ENCODE data around the gene NPSR1. TPM values are rescaled to one million over a fixed set of nuclear protein-coding genes. Genes with fewer than 3 reads are reported as not detected.
"Not testable (repeated sequence)": the region's sequence is repeated elsewhere in the genome, so short reads cannot be mapped to it uniquely, and the experiment has no call there.

NPSR1 gene
- total and polyA plus RNA-seq, 7 donors = 0.51 TPM; not detected in 6

DNA sequence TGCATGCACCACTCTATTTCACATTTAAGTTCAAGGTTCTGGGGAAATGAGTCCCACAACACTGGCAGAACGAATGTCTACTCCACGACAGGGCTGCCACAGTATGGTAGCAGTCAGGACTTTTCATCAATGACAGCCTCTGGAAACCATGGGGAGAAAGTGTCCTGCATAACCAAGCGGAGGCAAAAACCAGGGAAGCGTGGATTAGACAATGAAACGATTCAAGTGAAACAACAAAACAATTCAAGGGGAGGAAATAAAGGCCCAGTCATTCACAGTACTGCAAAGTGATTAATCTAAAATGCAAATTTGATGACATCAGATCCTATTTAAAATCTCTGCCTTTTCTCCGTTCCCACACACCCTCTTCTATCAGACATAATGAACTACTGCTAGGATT, 211.0 kb downstream of the NPSR1 start:
- Histone ChIP-seq H3K36me3 (no peaks in the 10 kb centered on the region), H3K27me3 (no peaks in the 10 kb centered on the region), H3K4me3 (no peak overlapping the region), H3K27ac (no peak overlapping the region), H3K4me1 (no peaks in the 10 kb centered on the region), H3K9me3 (peaks cover 0 to 4% (median 0%) of the 10 kb centered on the region in 4 donors)
- intact Hi-C loops (cut with DNase I) = no loop called here
- TF ChIP-seq POLR2AphosphoS5 (IDR thresholded peaks at IDR 0.05) = no peak
- TF ChIP-seq POLR2A (IDR thresholded peaks at IDR 0.05) = no peak
- TF ChIP-seq, protein P1, sequence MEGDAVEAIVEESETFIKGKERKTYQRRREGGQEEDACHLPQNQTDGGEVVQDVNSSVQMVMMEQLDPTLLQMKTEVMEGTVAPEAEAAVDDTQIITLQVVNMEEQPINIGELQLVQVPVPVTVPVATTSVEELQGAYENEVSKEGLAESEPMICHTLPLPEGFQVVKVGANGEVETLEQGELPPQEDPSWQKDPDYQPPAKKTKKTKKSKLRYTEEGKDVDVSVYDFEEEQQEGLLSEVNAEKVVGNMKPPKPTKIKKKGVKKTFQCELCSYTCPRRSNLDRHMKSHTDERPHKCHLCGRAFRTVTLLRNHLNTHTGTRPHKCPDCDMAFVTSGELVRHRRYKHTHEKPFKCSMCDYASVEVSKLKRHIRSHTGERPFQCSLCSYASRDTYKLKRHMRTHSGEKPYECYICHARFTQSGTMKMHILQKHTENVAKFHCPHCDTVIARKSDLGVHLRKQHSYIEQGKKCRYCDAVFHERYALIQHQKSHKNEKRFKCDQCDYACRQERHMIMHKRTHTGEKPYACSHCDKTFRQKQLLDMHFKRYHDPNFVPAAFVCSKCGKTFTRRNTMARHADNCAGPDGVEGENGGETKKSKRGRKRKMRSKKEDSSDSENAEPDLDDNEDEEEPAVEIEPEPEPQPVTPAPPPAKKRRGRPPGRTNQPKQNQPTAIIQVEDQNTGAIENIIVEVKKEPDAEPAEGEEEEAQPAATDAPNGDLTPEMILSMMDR (IDR thresholded peaks at IDR 0.05) = no peak
- TF ChIP-seq EP300 (IDR thresholded peaks at IDR 0.05) = no peak
- 84 to 88% methylated on average over 6 of the region's 6 CpGs for WGBS, 2 donors
- DNase-seq = no peak

DNA sequence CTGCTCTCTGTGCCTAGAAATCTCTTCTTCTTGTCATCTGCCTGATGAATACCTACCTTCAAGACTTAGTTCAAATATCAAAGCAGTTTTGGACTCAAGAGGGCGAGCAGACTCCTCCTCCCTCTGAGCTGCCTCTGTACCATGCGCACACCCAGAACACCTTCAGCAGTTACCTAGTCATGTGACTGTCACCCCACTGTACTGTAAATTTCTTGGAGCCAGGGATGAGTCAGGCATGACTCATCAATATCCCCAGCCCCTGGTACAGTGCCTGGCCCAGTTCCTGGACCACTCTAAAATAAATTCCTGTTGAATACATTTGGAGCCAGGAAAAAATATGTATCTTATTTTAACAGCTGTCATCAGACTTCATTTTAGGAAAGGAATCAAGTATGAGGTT, 212.0 kb downstream of the NPSR1 start:
- H3K4me1 ChIP-seq; H3K27ac ChIP-seq; DNase-seq; H3K4me3 ChIP-seq; H3K27me3 ChIP-seq; H3K36me3 ChIP-seq; H3K9me3 ChIP-seq; intact Hi-C loops (cut with DNase I): not testable (repeated sequence)
- 84 to 85% methylated on average over 2 of the region's 2 CpGs for WGBS, 2 donors

DNA sequence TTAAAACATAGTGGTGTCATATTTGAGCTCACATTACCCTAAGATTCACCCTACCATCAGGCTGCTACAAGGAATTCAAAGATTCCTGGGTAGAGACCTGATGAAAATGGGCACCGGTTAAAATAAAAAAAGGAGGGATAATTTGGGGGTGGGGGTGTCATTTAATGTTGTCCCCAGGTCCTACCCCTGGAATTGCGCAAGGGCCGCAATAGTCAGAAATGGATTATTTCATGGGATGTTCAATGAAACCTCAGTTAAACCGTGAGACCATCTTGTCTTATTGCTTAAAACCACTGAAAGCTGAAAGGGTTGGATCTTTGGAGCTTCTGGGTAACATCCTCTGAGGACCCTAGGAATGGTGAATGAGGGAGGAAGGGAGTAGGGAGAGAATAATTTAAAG, 216.3 kb downstream of the NPSR1 start:
- DNase-seq; H3K4me3 ChIP-seq; H3K36me3 ChIP-seq; H3K27ac ChIP-seq; intact Hi-C loops (cut with DNase I); H3K9me3 ChIP-seq; H3K27me3 ChIP-seq; H3K4me1 ChIP-seq: not testable (repeated sequence)
- WGBS, 2 donors = 90 to 93% methylated on average over 4 of the region's 4 CpGs

DNA sequence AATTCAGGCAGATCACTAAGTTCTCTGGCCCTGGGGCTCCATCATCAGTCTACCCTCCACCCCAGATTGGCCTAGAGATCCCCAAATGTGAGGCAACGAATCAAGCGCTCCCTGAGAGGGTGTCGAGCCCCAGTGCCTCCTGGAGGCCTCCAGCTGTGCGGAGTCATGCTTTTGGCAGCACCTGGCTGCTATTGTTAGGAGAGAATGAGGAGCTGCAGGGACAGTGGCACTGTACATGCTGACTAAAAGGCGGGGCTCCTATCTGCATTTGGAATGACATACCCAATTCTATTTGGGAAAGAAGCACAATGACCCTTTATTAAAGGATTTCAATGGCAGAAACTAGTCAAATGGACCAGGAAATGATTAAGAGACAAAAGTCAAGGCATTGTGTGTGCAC, 217.5 kb downstream of the NPSR1 start:
- no peak for DNase-seq
- Histone ChIP-seq H3K27ac (no peak overlapping the region), H3K4me1 (no peaks in the 10 kb centered on the region), H3K27me3 (no peaks in the 10 kb centered on the region), H3K36me3 (no peaks in the 10 kb centered on the region), H3K9me3 (peaks cover 0 to 4% (median 0%) of the 10 kb centered on the region in 4 donors), H3K4me3 (no peak overlapping the region)
- intact Hi-C loops (cut with DNase I) = no loop called here
- no peak for TF ChIP-seq POLR2A (IDR thresholded peaks at IDR 0.05)
- TF ChIP-seq EP300 (IDR thresholded peaks at IDR 0.05) = no peak
- TF ChIP-seq, protein P1 (IDR thresholded peaks at IDR 0.05) = no peak
- TF ChIP-seq POLR2AphosphoS5 (IDR thresholded peaks at IDR 0.05) = no peak
- WGBS, 2 donors = 85 to 87% methylated on average over 5 of the region's 5 CpGs

DNA sequence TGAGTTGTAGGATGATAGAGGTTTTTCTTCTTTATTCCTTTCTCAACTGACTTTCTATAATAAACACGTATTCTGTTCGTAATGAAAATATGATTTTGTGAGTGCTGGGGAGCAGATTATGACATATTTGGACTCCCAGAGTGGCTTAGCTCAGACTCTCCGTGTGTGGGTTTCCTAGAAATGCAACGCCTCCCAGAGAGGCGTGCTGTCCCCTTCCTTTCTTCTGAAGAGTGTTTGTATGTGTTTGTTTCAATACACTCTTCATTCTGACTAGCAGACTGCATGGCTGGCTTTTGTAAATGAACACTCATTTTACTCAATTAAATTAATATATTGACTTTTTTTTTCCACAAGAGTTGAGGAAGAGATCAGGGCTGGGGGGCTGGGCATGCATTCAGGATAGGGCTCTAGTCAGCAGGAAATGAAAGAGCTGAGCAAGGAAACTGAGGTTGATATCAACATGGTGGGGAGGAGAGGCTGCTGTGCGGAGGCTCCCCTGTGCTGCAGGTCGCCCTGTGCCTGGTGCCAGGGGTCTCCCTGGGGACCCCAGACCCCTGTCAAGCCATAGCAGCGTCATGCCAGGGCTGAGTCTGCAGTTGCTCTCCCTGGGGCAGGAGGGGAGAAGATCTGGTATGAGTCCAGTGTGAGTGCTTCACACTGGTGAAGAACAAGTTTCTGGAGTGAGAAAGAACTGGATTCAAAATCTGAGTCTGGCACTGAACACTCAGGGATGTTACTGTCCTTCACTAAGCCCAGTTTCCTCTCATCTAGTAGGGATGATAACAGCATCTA, 221.1 kb downstream of the NPSR1 start:
- H3K4me1 ChIP-seq; intact Hi-C loops (cut with DNase I); H3K4me3 ChIP-seq; H3K9me3 ChIP-seq; H3K27me3 ChIP-seq; H3K36me3 ChIP-seq; H3K27ac ChIP-seq; DNase-seq: not testable (repeated sequence)
- 75 to 79% methylated on average over 8 of the region's 8 CpGs for WGBS, 2 donors

DNA sequence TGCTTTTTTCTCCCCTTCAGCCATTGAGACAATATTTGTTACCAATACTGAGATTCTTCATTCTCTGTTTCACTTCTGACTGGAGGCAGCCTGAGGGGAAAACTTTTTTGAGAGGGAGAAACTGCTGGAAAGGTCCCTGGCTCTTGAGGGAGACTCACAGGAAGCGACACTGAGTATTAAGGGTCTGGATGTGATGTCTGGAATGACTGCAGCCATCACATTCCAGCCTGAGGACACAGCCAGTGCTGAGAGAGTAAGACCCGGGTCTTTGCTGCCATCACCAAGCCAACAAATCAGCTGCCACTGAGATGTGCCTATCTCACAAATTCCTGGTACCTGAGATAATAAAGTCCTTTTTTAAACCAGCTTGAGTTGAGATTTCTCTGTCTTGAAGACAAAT, 221.9 kb downstream of the NPSR1 start:
- no peaks in the 10 kb centered on the region for H3K27me3 ChIP-seq
- H3K9me3 ChIP-seq = peaks cover 0 to 4% (median 0%) of the 10 kb centered on the region in 4 donors
- DNase-seq = no peak
- H3K4me3 ChIP-seq = no peak overlapping the region
- H3K4me1 ChIP-seq = no peaks in the 10 kb centered on the region
- TF ChIP-seq POLR2A (IDR thresholded peaks at IDR 0.05) (no peak), EP300 (IDR thresholded peaks at IDR 0.05) (no peak), POLR2AphosphoS5 (IDR thresholded peaks at IDR 0.05) (no peak)
- TF ChIP-seq, protein P1 (IDR thresholded peaks at IDR 0.05) = no peak
- intact Hi-C loops (cut with DNase I) = no loop called here
- H3K27ac ChIP-seq = no peak overlapping the region
- no peaks in the 10 kb centered on the region for H3K36me3 ChIP-seq
- WGBS, 2 donors = 79 to 82% methylated on average over 2 of the region's 2 CpGs

DNA sequence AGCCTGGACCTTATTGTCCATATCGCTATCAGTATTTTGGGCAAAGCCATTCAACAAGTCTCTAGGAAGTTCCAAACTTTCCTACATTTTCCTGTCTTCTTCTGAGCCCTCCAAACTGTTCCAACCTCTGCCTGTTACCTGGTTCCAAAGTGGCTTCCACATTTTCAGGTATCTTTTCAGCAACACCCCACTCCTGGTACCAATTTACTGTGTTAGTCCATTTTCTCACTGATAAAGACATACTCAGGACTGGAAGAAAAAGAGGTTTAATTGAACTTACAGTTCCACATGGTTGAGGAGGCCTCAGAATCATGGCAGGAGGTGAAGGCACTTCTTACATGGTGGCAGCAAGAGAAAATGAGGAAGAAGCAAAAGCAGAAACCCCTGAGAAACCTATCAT, 225.8 kb downstream of the NPSR1 start:
- intact Hi-C loops (cut with DNase I); H3K27ac ChIP-seq; H3K27me3 ChIP-seq; H3K4me3 ChIP-seq; H3K36me3 ChIP-seq; DNase-seq; H3K4me1 ChIP-seq; H3K9me3 ChIP-seq: not testable (repeated sequence)
- WGBS, 2 donors = 96 to 97% methylated on average over 1 of the region's 1 CpG

All from sigmoid colon (tissue), 7 donors.